Measurements from ENCODE around the gene SPTLC3. TPM values are rescaled to one million over a fixed set of nuclear protein-coding genes. Genes with fewer than 3 reads are reported as not detected.

SPTLC3 gene
- total and polyA plus RNA-seq, 2 of the 13 experiments (the other 11 are each of a cell fraction or from before 2014, with no cell fraction given), result 20.5 to 95.6 TPM

- TF ChIP-seq STAT6 (CRISPR knock-in tag; IDR thresholded peaks at IDR 0.05; ENCODE audit: borderline replicate concordance) (no peak), NFATC3 (CRISPR knock-in tag; IDR thresholded peaks at IDR 0.05) (no peak), ZMAT3 (CRISPR knock-in tag; conservative IDR thresholded peaks at IDR 0.05) (no peak), LCORL (IDR thresholded peaks at IDR 0.05) (no peak), LCORL (CRISPR knock-in tag; IDR thresholded peaks at IDR 0.05) (no peak), ZNF589 (CRISPR knock-in tag; conservative IDR thresholded peaks at IDR 0.05) (no peak), ZBTB25 (CRISPR knock-in tag; IDR thresholded peaks at IDR 0.05) (no peak), E2F1 (CRISPR knock-in tag; IDR thresholded peaks at IDR 0.05) (0 out of 2 replicates have a peak, but pooled peaks have one; percentile 30), JARID2 (CRISPR knock-in tag; IDR thresholded peaks at IDR 0.05; ENCODE audit: insufficient replicate concordance) (no peak), HDAC1 (CRISPR knock-in tag; IDR thresholded peaks at IDR 0.05) (no peak), ZNF564 (CRISPR knock-in tag; IDR thresholded peaks at IDR 0.05) (no peak), ZNF550 (CRISPR knock-in tag; IDR thresholded peaks at IDR 0.05; ENCODE audit: borderline replicate concordance) (no peak), HBP1 (CRISPR knock-in tag; IDR thresholded peaks at IDR 0.05; ENCODE audit: low read depth) (no peak), ZNF781 (CRISPR knock-in tag; IDR thresholded peaks at IDR 0.05; ENCODE audit: borderline replicate concordance, not compliant biosample characterization) (no peak), ZNF362 (CRISPR knock-in tag; IDR thresholded peaks at IDR 0.05; ENCODE audit: borderline replicate concordance) (no peak), TFAP4 (IDR thresholded peaks at IDR 0.05; ENCODE audit: borderline replicate concordance, low read depth) (no peak), ASH2L (IDR thresholded peaks at IDR 0.05; ENCODE audit: insufficient read length, low read depth, low read length) (no peak), HMGXB4 (CRISPR knock-in tag; IDR thresholded peaks at IDR 0.05; ENCODE audit: borderline replicate concordance in 1 of 2, low read depth in 1 of 2) (no peak)
Observed at GRCh38 chr20:13009682-13010406, 1.1 kb downstream of the SPTLC3 start (continued).
